Cardiac ventricle fibroblast (primary cell): Measurements from ENCODE around the gene TARS1. TPM values are rescaled to one million over a fixed set of nuclear protein-coding genes. Genes with fewer than 3 reads are reported as not detected.

ENCODE experiments used
- total RNA-seq: library from RNA; depleted of rRNA; stranded (reverse); fragments of >200 nt; gene quantifications from 2 replicates; pipeline ENCODE4 v1.2.3, GENCODE V29; 2015

The TARS1 gene
- 69.9 and 89.3 TPM in 2 replicates for total RNA-seq

GRCh38 chr5:33440482-33441240 is at the start of gene TARS1:
Gene TARS1, plus strand, starts transcription at chr5:33440965. Its CDS starts 122 bp downstream, at chr5:33441087.

